RWPE1 (cell line): Measurements from ENCODE around the gene ZNF318.

Experiments used
- CTCF ChIA-PET: fragments of 350-600 bp; sonication (Branson Sonifier 250); formaldehyde crosslinking; extraction: SDS; loops from one replicate; lab custom pipeline; 2021; lab: Yijun Ruan, JAX
- POLR2A ChIA-PET: fragments of 400-600 bp; formaldehyde crosslinking; extraction: SDS; loops from one replicate; lab custom pipeline; 2020; ENCODE audit warnings: antibody characterized with exemption; ENCODE audit not compliant: low non-redundant PET; lab: Yijun Ruan, JAX
- DNase-seq: peaks from one replicate; pipeline ENCODE4 v3.0.0; 2012; ENCODE audit warnings: low spot score
- H3K27ac ChIP-seq: fragments of 450-650 bp; 2 replicates; pipeline ENCODE4 v1.5.1; 2017
- CTCF ChIP-seq: fragments of 450-650 bp; conservative IDR thresholded peaks from 2 replicates; pipeline ENCODE4 v1.5.1; 2017; ENCODE audit warnings: low read depth, mild to moderate bottlenecking

ZNF318 gene

GRCh38 chr6:43407296-43407695 lies 37.8 kb upstream of the ZNF318 start:
- DNase-seq = no peak
- CTCF ChIA-PET = interaction anchor here (0.7 kb wide), 1 partner anchor 97 kb away, joined by 4 read pairs; no protein-coding TSS in a partner anchor
- no peak for TF ChIP-seq CTCF
- no peak overlapping the region for H3K27ac ChIP-seq
- POLR2A ChIA-PET = no interaction called here

- no peak overlapping the region for H3K27ac ChIP-seq
- DNase-seq = peak; percentile 64
- POLR2A ChIA-PET = no interaction called here
- CTCF ChIA-PET = interaction anchor here (0.7 kb wide), 1 partner anchor 48 kb away, joined by 3 read pairs; no protein-coding TSS in a partner anchor
- TF ChIP-seq CTCF = no peak
These were observed 35.9 kb upstream of the ZNF318 start for GRCh38 chr6:43405354-43405753.

GRCh38 chr6:43402820-43403219 lies 33.4 kb upstream of the ZNF318 start:
- DNase-seq = no peak
- ChIA-PET CTCF (interaction anchor here (1.7 kb wide), 1 partner anchor 94 kb away, joined by 4 read pairs; no protein-coding TSS in a partner anchor), POLR2A (no interaction called here)
- no peak overlapping the region for H3K27ac ChIP-seq
- TF ChIP-seq CTCF = no peak

- POLR2A ChIA-PET = no interaction called here
- H3K27ac ChIP-seq = no peak overlapping the region
- no peak for DNase-seq
- CTCF ChIA-PET = interaction anchor here (0.6 to 1.7 kb wide), 2 partner anchors 95 to 186 kb away, joined by 3 to 4 read pairs; no protein-coding TSS in a partner anchor
- TF ChIP-seq CTCF = no peak
These were observed 32.3 kb upstream of the ZNF318 start for GRCh38 chr6:43401730-43402129.

GRCh38 chr6:43399932-43400487 lies 30.6 kb upstream of the ZNF318 start:
- DNase-seq = no peak
- no peak for TF ChIP-seq CTCF
- CTCF ChIA-PET = interaction anchor here (0.6 kb wide), 1 partner anchor 88 kb away, joined by 4 read pairs; no protein-coding TSS in a partner anchor
- H3K27ac ChIP-seq = no peak overlapping the region
- POLR2A ChIA-PET = no interaction called here

DNA sequence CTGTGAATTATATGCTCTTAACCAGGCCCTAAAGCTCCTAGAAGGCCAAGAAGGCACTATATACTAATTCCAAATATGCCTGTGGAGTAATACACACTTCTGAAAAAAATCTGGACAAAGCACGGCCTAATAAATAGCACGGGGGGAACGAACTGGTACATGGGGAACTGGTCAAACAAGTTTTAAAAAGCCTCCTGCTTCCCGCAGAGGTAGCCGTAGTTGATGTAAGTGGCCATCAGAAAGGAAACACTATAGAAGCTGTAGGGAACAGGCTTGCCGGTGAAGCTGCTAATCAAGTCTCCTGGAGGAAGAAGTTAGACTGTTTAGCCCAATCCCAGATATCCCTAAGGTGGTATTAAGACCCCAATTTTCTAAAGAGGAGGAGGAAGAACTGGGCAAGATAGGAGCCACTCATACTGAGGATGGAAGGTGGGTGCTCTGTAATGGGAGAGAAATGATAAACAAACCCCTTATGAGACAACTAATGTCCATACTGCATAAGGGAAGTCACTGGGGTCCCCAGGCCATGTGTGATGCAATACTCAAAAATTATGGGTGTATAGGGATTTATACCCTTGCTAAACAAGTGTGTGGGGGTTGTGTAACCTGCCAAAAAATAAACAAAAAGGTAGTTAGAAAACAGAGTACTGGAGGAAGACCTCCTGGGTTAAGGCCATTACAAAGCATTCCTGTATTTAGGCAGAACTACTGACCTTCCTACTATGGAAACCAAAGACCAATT lies 27.1 kb upstream of the ZNF318 start:
- ChIA-PET POLR2A (no interaction called here), CTCF (interaction anchor here (0.6 to 0.7 kb wide), 2 partner anchors 25 to 159 kb away, joined by 3 read pairs; no protein-coding TSS in a partner anchor)
- H3K27ac ChIP-seq = no peak overlapping the region
- no peak for TF ChIP-seq CTCF
- DNase-seq = peak; percentile 22
